Endometrium (tissue), 2 donors: ENCODE results near the gene GRK4.

ENCODE experiments used
- FAIRE-seq: peaks from 2 replicates; lab custom pipeline; 2012; peaks lifted over from hg19 to GRCh38; lab: Jason Lieb, UNC
- donor health status: control.
- donor health status: control.

Gene GRK4

GRCh38 chr4:3013839-3014350, 50.5 kb downstream of the GRK4 start:
- no peak for FAIRE-seq

DNA sequence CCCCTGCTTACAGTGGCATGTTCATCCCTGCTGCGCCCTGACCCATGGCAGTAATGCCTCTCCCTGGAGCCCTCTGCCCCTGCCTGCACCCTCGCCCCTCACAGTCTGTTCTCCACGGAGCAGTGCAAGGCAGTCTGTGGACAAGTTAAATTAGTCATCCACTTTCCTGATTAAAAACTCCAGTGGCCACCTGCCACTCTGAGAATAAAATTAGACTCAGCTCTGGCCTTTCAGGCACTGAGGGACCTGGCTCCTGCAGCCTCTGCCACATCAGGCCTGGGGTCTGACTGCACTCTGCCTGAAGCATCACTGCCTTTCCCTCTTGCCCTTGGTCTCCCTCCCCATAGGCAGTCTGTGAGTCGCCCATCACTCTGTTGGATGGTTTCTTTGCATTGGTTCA, 53.6 kb downstream of the GRK4 start:
- FAIRE-seq = no peak

DNA sequence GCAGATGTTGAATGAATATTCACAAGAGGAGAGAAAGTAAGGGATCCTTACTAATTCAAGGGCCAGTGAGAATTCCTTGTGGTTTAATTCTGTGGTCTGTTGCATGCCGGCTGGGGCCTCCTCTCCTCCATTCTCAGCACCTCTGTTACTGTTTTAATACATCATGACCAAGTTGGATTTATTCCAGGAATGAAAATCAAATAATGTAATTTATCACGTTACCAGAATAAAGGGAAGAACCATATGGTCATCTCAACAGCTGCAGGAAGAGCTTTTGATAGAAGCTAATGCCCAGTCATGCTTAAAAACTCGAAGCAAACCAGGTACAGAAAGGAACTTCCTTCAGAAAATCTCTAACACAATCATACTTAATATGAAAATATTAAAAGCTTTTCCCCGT, 54.1 kb downstream of the GRK4 start:
- FAIRE-seq = no peak

DNA sequence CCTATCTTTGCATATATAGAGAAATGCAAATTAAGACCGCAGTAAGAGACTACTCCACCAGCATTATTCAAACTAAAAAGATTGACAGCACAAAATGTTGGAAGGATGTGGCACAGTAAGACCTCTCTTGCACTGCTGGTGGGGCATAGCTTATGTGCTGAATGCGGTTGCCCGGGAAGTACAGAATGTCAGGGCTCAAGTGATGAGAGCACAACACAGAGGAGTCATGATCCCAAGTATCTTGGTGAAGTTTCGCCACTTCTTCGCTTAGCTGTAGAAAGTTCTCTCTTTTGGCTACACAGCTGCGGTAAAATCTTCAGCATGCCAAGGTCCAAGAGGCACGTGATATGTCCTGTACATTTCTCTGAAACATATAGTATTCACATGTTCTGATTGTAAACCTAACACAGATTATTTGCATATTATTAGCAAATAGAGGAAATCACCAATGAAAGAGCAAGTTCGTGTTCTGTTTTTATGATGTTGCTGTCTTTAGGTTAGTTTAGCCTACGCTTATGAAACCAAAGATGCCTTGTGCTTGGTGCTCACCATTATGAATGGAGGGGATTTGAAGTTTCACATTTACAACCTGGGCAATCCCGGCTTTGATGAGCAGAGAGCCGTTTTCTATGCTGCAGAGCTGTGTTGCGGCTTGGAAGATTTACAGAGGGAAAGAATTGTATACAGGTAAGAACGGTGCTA, 55.9 kb downstream of the GRK4 start:
- no peak for FAIRE-seq

GRCh38 chr4:3021127-3021526, 57.8 kb downstream of the GRK4 start:
- FAIRE-seq = no peak

DNA sequence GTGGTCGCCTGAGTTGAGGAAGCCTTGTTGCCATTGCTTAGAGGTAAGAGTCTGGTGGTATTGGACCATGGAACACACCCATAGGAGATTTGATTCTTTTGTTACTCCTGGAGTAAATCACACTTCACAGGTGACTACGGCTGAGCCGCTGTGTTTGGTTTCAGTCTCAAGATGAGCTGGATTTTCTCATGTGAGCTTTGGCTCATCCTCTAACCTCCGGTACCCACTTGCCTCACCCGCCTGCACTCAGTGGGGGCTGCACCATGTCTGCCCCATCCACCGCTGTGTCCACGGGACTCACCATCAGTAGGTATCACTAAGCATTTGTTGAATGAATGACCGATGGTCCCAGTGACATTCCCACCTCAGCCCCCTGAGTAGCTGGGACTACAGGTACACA, 58.3 kb downstream of the GRK4 start:
- FAIRE-seq = no peak

- FAIRE-seq = no peak
Observed at GRCh38 chr4:3022112-3022511, 58.7 kb downstream of the GRK4 start.

GRCh38 chr4:3022651-3023050, 59.3 kb downstream of the GRK4 start:
- no peak for FAIRE-seq

DNA sequence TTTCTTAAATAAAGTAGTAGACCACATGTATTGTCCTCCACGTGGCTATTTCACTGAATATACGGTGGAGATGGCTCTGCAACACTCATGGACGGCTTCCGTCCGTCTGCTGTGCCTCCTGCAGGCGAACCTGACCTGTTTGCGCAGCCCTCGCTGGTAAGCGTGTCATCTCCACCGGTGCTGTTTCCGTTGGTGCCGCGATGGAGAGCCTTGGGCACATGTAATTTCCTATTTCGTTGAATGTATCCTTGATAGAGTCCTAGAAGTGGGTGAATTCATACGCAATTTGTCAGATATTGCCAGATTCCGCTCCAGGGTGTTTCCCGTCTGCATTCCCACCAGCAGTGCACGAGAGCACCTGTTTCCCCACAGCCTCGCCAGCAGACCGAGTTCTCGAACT, 62.5 kb downstream of the GRK4 start:
- no peak for FAIRE-seq

- no peak for FAIRE-seq
Observed at GRCh38 chr4:3026540-3026939, 63.2 kb downstream of the GRK4 start.

DNA sequence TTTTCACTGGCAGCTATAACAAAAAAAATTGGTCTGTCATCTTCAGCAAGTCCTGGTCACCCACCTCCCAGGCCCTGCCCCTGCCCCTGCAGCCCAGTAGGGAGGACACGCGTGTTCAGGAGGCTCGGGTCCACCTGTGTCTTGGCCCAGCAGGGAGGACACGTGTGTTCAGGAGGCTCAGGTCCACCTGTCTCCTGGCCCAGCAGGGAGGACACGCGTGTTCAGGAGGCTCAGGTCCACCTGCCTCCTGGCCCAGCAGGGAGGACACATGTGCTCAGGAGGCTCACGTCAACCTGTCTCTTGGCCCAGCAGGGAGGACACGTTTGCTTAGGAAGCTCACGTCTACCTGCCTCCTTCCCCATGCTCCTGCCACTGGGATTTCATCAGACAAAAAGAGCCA, 66.1 kb downstream of the GRK4 start:
- FAIRE-seq = no peak

DNA sequence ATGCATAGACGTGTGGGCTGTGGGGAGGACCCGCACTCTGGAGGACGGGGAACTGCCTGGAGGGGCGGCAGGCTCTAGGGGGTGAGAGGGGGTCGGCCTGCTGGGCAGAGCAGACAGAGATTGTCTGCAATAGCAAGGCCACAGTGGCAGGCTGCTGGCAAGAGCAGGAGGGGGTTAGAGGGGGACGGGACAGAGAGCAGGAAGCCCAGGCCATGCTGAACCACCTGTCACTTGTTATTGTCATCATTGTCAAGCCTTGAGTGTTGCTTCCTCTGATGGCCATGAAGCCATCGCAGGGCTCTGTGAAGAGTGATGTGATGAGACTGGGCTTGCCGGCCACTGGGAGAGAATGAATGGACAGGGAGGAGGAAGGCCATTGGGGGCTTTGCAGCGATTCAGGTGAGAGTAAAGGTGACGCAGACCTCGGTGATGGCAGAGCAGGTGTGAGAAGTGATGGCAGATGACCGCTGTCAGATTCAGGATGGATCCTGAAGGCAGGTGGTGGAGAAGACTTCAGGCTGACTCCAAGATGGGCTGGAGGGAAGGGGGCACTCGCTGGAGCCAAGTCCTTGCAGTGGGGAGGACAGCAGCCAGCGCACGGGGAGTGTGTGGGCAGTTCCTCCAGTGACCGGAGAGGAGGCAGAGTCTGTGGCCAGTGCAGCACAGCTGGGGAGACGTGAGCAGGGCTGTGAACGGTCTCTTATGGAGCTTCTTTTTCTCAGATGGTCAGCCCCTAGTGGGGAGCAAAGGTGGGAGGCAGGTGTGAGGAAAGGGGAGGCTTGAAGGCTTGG, 67.4 kb downstream of the GRK4 start:
- no peak for FAIRE-seq

GRCh38 chr4:3031357-3032082, 68.1 kb downstream of the GRK4 start:
- FAIRE-seq = no peak

DNA sequence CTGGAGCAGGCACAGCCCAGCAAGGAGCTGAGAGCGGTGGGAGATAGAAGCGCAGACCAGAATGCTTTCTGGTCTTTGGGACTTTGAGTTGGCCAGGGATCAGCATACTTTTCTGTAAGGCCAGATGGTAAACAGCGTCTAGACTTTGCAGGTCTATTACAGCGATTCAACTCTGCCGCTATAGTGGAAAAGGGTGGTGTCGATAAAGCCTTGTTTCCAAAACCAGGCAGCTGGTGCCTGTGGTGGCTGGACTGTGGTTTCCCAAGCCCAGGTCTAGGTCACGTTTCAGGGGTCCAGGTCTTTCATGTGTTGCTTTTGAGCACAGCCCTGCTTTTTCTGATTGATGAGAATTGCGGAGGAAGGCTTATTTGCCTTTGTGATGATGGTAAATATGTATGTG, 70.9 kb downstream of the GRK4 start:
- no peak for FAIRE-seq

DNA sequence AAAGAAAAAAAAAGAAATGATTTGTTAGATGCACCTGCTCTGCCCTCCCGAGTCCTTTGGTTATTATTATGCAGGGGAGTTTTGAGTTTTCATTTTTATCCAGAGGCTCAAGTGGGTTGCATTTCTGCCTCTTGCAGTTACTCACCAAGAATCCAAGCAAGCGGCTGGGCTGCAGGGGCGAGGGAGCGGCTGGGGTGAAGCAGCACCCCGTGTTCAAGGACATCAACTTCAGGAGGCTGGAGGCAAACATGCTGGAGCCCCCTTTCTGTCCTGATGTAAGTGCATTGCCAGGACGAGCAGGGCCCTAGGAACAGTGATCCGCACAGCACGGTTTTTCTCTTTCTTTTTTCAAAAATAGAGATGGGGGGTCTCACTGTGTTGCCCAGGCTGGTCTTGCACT, 71.9 kb downstream of the GRK4 start:
- FAIRE-seq = no peak

DNA sequence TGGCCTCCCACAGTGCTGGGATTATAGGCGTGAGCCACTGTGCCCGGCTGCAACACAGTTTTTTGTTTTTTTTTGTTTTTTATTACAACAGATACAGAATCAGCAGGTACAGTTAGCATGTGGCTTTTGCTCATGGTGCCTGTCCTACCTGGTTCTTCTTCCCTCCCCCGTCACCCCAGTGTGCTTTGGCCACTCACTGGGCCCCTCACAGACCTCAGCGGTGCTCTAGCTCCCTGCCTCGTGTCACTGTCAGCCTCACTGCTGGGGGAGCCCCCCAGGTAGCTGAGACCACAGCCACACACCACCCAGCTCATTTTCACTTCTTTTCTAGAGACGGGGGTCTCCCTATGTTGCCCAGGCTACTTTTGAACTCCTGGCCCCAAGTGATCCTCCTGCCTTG, 72.3 kb downstream of the GRK4 start:
- no peak for FAIRE-seq

GRCh38 chr4:3036131-3036952, 73.0 kb downstream of the GRK4 start:
- no peak for FAIRE-seq

- no peak for FAIRE-seq
Observed at GRCh38 chr4:3037957-3038461, 74.6 kb downstream of the GRK4 start.

- no peak for FAIRE-seq
Observed at GRCh38 chr4:3039706-3040366, 76.5 kb downstream of the GRK4 start.

- FAIRE-seq = no peak
Observed at GRCh38 chr4:3040452-3041191, 77.3 kb downstream of the GRK4 start.
